GM13976 (cell line): Measurements from ENCODE around the gene FRAT1.

Experiments
- DNase-seq: peaks from one replicate; pipeline ENCODE4 v3.0.0; 2012; ENCODE audit warnings: low spot score
- CTCF ChIP-seq: IDR thresholded peaks from 2 replicates; pipeline ENCODE4 v1.5.1; 2012; ENCODE audit warnings: borderline replicate concordance, mild to moderate bottlenecking; ENCODE audit not compliant: insufficient read depth; ENCODE audit errors: extremely low read depth, missing control alignments, control extremely low read depth
- in situ Hi-C: fragments of 300-500 bp; cut with MboI; formaldehyde crosslinking; loops from one replicate; pipeline ENCODE4 v1.12.0; 2022; ENCODE audit warnings: low sequenced_read_pairs, mixed read lengths, inconsistent platforms; ENCODE audit not compliant: unreplicated experiment

FRAT1 gene

GRCh38 chr10:97321804-97322190, 2.7 kb downstream of the FRAT1 start:
- no peak for TF ChIP-seq CTCF
- DNase-seq: no peak
- in situ Hi-C loops: no loop called here

GRCh38 chr10:97323501-97323900, 4.4 kb downstream of the FRAT1 start:
- TF ChIP-seq CTCF: no peak
- in situ Hi-C loops: no loop called here
- DNase-seq: no peak

- in situ Hi-C loops: no loop called here
- no peak for TF ChIP-seq CTCF
- no peak for DNase-seq
These were observed 6.7 kb downstream of the FRAT1 start for GRCh38 chr10:97325754-97326153.

GRCh38 chr10:97327348-97328294, 8.6 kb downstream of the FRAT1 start:
- no peak for TF ChIP-seq CTCF
- in situ Hi-C loops: no loop called here
- DNase-seq: no peak

GRCh38 chr10:97328646-97329453, 9.8 kb downstream of the FRAT1 start:
- in situ Hi-C loops: no loop called here
- DNase-seq: peak; percentile 41
- no peak for TF ChIP-seq CTCF

- no peak for DNase-seq
- in situ Hi-C loops: no loop called here
- no peak for TF ChIP-seq CTCF
These were observed 10.7 kb downstream of the FRAT1 start for GRCh38 chr10:97329766-97330165.
